Muscle of arm (tissue), 12 donors: Measurements from ENCODE around the gene GRPEL2. TPM values are rescaled to one million over a fixed set of nuclear protein-coding genes. Genes with fewer than 3 reads are reported as not detected.
A peak's percentile ranks its signal among the peaks of the same experiment; 100 is the strongest.
"Not testable (repeated sequence)": the region's sequence is repeated elsewhere in the genome, so short reads cannot be mapped to it uniquely, and the experiment has no call there.

ENCODE experiments used
- DNase-seq: peaks from one replicate; pipeline ENCODE4 v3.0.0-alpha.2; 2013
- polyA plus RNA-seq, 12 donors: library from polyadenylated mRNA; unstranded; fragments of 120-200 nt; gene quantifications; one replicate each; pipeline ENCODE4 v1.2.1, GENCODE V29; 2013; ENCODE audit not compliant: insufficient read length in 12 of 12

Gene GRPEL2
- polyA plus RNA-seq, 12 donors: 12.8 to 29.4 (median 18.6) TPM; not detected in 1

GRCh38 chr5:149394996-149395395 is 49.7 kb downstream of the GRPEL2 start:
- not testable (repeated sequence) for DNase-seq

DNA sequence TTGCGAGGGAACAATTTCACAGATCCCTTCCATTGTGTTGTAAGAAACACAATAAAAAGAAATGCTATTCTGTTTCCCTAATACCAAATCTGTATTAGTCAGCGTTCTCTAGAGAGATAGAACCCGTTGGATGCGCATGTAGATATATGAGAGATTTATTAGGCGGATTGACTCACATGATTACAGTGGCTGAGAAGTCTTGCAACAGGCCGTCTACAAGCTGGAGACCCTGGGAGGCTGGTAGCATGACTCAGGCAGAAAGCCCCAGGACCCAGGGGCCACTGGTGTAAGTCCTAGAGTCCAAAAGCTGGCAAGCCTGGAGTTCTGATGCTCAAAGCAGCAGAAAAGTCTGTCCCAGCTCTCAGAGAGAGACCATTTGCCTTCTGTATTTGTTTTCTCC is 52.2 kb downstream of the GRPEL2 start:
- DNase-seq: no peak

GRCh38 chr5:149398747-149399266 is 53.5 kb downstream of the GRPEL2 start:
- DNase-seq: not testable (repeated sequence)

GRCh38 chr5:149399775-149400174 is 54.5 kb downstream of the GRPEL2 start:
- no peak for DNase-seq

GRCh38 chr5:149400304-149400703 is 55.0 kb downstream of the GRPEL2 start:
- DNase-seq: peak; percentile 57

DNA sequence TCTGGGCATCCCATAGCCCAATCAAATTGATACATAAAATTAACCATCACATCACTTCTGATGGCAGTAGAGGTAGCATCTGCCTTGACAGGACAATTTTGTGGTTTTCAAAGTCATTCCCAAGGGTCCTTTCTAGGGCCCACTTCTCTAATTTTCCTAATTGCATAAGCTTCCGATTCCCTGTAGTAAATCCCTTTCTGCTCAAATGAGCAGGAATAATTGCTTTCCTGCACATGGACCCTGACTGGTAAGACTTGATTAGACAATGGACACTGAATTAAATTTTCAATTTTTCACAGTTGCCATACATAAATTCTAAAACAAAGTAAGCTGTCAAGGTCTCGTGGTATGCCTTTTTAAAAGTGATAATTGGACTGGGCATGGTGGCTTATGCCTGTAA is 55.8 kb downstream of the GRPEL2 start:
- DNase-seq: no peak

DNA sequence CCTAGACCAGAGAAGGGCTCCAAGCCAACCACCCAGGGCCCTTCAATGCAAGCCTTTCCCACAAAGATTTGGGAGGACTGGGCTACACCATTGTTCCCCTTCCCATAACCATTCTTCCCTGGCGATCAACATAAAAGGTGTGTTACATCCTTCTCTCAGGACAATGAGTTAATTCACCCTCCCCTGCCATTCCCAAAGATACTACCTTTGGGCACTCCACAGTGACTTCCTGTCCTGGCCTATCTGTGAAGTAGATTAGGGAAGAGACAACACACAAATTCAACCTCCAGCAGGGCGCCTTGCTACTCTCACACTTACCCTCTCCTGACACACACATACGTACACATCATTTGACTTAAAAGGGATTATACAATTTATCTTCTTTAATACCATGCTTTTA is 57.0 kb downstream of the GRPEL2 start:
- DNase-seq: no peak

Other genes starting within 250 kb of the GRPEL2 start
- gene ABLIM3, start 204.0 kb upstream of the GRPEL2 start, polyA plus RNA-seq: 100 to 1,000 TPM in 4 of 12 donors, 10 to 100 TPM in 7, not detected in 1; 70.7 to 148 (median 91.1) TPM
- 100 to 1,000 TPM in 5 of 12 donors, 10 to 100 TPM in 6, not detected in 1; 52.1 to 115 (median 90.6) TPM for gene AFAP1L1, start 73.6 kb upstream of the GRPEL2 start, polyA plus RNA-seq
- 10 to 100 TPM in 5 of 12 donors, 1 to 10 TPM in 6, not detected in 1; 6.5 to 17.0 (median 9.8) TPM for gene PCYOX1L, start 12.5 kb downstream of the GRPEL2 start, polyA plus RNA-seq
- 100 to 1,000 TPM in 10 of 12 donors, 10 to 100 TPM in 1, not detected in 1; 98.8 to 260 (median 211) TPM for gene IL17B, start 33.8 kb downstream of the GRPEL2 start, polyA plus RNA-seq
- gene CSNK1A1, start 205.9 kb downstream of the GRPEL2 start, polyA plus RNA-seq: 100 to 1,000 TPM in 11 of 12 donors, not detected in 1; 124 to 206 (median 156) TPM
- gene ARHGEF37, start 236.0 kb downstream of the GRPEL2 start, polyA plus RNA-seq: 1 to 10 TPM in 10 of 12 donors, not detected in 2; 2.7 to 7.7 (median 4.5) TPM